H1 (cell line): ENCODE measurements around the gene TNPO3. TPM values are rescaled to one million over a fixed set of nuclear protein-coding genes. Genes with fewer than 3 reads are reported as not detected.

Experiments used
- CTCF ChIA-PET: fragments of 300-600 bp; sonication (Branson Sonifier 250); formaldehyde crosslinking; loops from one replicate; lab custom pipeline; 2021; ENCODE audit not compliant: partially characterized antibody; lab: Charles Lee
- POLR2A ChIA-PET: fragments of 300-600 bp; sonication (Branson Sonifier 250); formaldehyde crosslinking; loops from one replicate; lab custom pipeline; 2021; ENCODE audit warnings: inconsistent platforms; ENCODE audit not compliant: partially characterized antibody; lab: Charles Lee
- DNase-seq, 2 experiments: peaks; one replicate each; pipeline versions ENCODE4 v3.0.0 to v3.0.0-alpha.2; 2010 to 2022; ENCODE audit warnings: low spot score in 2 of 2, low read depth in 1 of 2, mixed read lengths in 1 of 2
- FAIRE-seq: peaks from 2 replicates; lab custom pipeline; 2011; peaks lifted over from hg19 to GRCh38; lab: Jason Lieb, UNC
- H2AFZ ChIP-seq: 2 replicates; pipeline ENCODE4 v1.8.1; 2012; ENCODE audit warnings: low read length, inconsistent platforms
- H2AK5ac ChIP-seq: 2 replicates; pipeline ENCODE4 v1.6.1; 2013; ENCODE audit warnings: low read depth, low read length
- H2BK120ac ChIP-seq: replicated peaks from 2 replicates; pipeline ENCODE3; 2013; ENCODE audit warnings: low read depth, low read length, inconsistent platforms
- H2BK12ac ChIP-seq: 2 replicates; pipeline ENCODE4 v1.6.1; 2013; ENCODE audit warnings: low read depth, low read length
- H2BK15ac ChIP-seq: 2 replicates; pipeline ENCODE4 v1.6.1; 2013; ENCODE audit warnings: low read length
- H2BK20ac ChIP-seq: 2 replicates; pipeline ENCODE4 v1.6.1; 2013; ENCODE audit warnings: low read length
- H2BK5ac ChIP-seq: 2 replicates; pipeline ENCODE4 v1.6.1; 2013; ENCODE audit warnings: low read depth, low read length
- H3K14ac ChIP-seq: 2 replicates; pipeline ENCODE4 v1.6.1; 2013; ENCODE audit warnings: inconsistent platforms; ENCODE audit not compliant: insufficient read length
- H3K18ac ChIP-seq: 2 replicates; pipeline ENCODE4 v1.6.1; 2013; ENCODE audit warnings: low read length; ENCODE audit errors: extremely low read depth
- H3K23ac ChIP-seq: 2 replicates; pipeline ENCODE4 v1.6.1; 2013; ENCODE audit warnings: inconsistent platforms; ENCODE audit not compliant: insufficient read length
- H3K23me2 ChIP-seq: 2 replicates; pipeline ENCODE4 v1.6.1; 2013; ENCODE audit warnings: low read depth, low read length
- H3K27ac ChIP-seq: 2 replicates; pipeline ENCODE4 v1.6.1; 2011; ENCODE audit warnings: low read depth, low read length, inconsistent platforms
- H3K27me3 ChIP-seq, 4 experiments: replicated peaks in 1 of 4; 1 replicate in 1 of 4; 2 replicates in 3 of 4; pipeline versions ENCODE4 v1.6.1 to v1.8.1; 2011 to 2013; ENCODE audit warnings: low read length in 3 of 4, mild to moderate bottlenecking in 3 of 4, inconsistent platforms in 2 of 4, mixed read lengths in 2 of 4, moderate library complexity in 1 of 4; ENCODE audit not compliant: control insufficient read depth in 3 of 4, insufficient read depth in 3 of 4; ENCODE audit errors: extremely low read depth in 1 of 4
- H3K36me3 ChIP-seq, 4 experiments: 2 replicates each; pipeline versions ENCODE4 v1.6.1 to v1.8.1; 2011 to 2013; ENCODE audit warnings: mild to moderate bottlenecking in 4 of 4, low read length in 3 of 4, moderate library complexity in 2 of 4, control low read depth in 1 of 4, inconsistent platforms in 1 of 4; ENCODE audit not compliant: insufficient read depth in 4 of 4, control insufficient read depth in 2 of 4
- H3K4ac ChIP-seq: replicated peaks from 2 replicates; pipeline ENCODE3; 2013; ENCODE audit warnings: low read length, low read depth, mixed read lengths, inconsistent platforms; ENCODE audit not compliant: insufficient read length
- H3K4me1 ChIP-seq, 4 experiments: replicated peaks in 1 of 4; 1 replicate in 1 of 4; 2 replicates in 3 of 4; pipeline versions ENCODE4 v1.6.1 to v1.8.1; 2011 to 2013; ENCODE audit warnings: low read length in 3 of 4, inconsistent platforms in 2 of 4, mixed read lengths in 1 of 4; ENCODE audit not compliant: insufficient read depth in 4 of 4, control insufficient read depth in 3 of 4
- H3K4me2 ChIP-seq, 2 experiments: 2 replicates each; pipeline versions ENCODE4 v1.6.1 to v1.8.1; 2011 to 2013; ENCODE audit warnings: low read depth in 2 of 2, low read length in 2 of 2, control low read depth in 1 of 2, inconsistent platforms in 1 of 2, mild to moderate bottlenecking in 1 of 2; ENCODE audit not compliant: insufficient read depth in 1 of 2
- H3K4me3 ChIP-seq, 4 experiments: fragments of 200-600, 300-600 bp in 1 of 4; sonication (generic), shearing (Covaris generic), sonication (Bioruptor Twin) in 1 of 4; 2 replicates each; pipeline versions ENCODE4 v1.5.1 to v1.8.1; 2011 to 2016; ENCODE audit warnings: low read length in 4 of 4, low read depth in 3 of 4, control low read depth in 2 of 4, inconsistent platforms in 2 of 4, mild to moderate bottlenecking in 2 of 4, mixed read lengths in 1 of 4, moderate library complexity in 1 of 4; ENCODE audit not compliant: insufficient read depth in 2 of 4; ENCODE audit errors: extremely low read depth in 1 of 4
- H3K56ac ChIP-seq: replicated peaks from 2 replicates; pipeline ENCODE3; 2013; ENCODE audit warnings: low read depth, mild to moderate bottlenecking, mixed read lengths, low read length, inconsistent platforms; ENCODE audit not compliant: insufficient read length
- H3K79me1 ChIP-seq: 2 replicates; pipeline ENCODE4 v1.6.1; 2013; ENCODE audit warnings: low read depth, low read length, control low read depth
- H3K79me2 ChIP-seq, 2 experiments: 2 replicates each; pipeline versions ENCODE4 v1.6.1 to v1.8.1; 2012 to 2013; ENCODE audit warnings: low read length in 2 of 2, mild to moderate bottlenecking in 2 of 2, inconsistent platforms in 1 of 2; ENCODE audit not compliant: insufficient read depth in 2 of 2, control insufficient read depth in 1 of 2
- H3K9ac ChIP-seq, 4 experiments: replicated peaks in 1 of 4; 1 replicate in 1 of 4; 2 replicates in 3 of 4; pipeline versions ENCODE4 v1.6.1 to v1.8.1; 2011 to 2013; ENCODE audit warnings: low read depth in 3 of 4, low read length in 3 of 4, control low read depth in 2 of 4, mild to moderate bottlenecking in 2 of 4, moderate library complexity in 2 of 4, inconsistent platforms in 1 of 4; ENCODE audit errors: extremely low read depth in 1 of 4
- H3K9me3 ChIP-seq, 2 experiments: 2 replicates each; pipeline versions ENCODE4 v1.6.1 to v1.8.1; 2012 to 2013; ENCODE audit warnings: mild to moderate bottlenecking in 2 of 2, moderate library complexity in 2 of 2, control low read depth in 1 of 2, inconsistent platforms in 1 of 2, low read depth in 1 of 2, low read length in 1 of 2, mixed read lengths in 1 of 2; ENCODE audit not compliant: insufficient read depth in 2 of 2
- H4K20me1 ChIP-seq, 2 experiments: replicated peaks in 1 of 2; 2 replicates each; pipeline versions ENCODE3 to v1.8.1; 2011 to 2013; ENCODE audit warnings: inconsistent platforms in 2 of 2, low read length in 2 of 2, mild to moderate bottlenecking in 1 of 2; ENCODE audit not compliant: insufficient read depth in 2 of 2, control insufficient read depth in 1 of 2
- H4K5ac ChIP-seq: 2 replicates; pipeline ENCODE4 v1.6.1; 2013; ENCODE audit warnings: low read length, low read depth, mixed read lengths, inconsistent platforms; ENCODE audit not compliant: insufficient read length
- H4K8ac ChIP-seq: 2 replicates; pipeline ENCODE4 v1.8.0; 2013; ENCODE audit warnings: mild to moderate bottlenecking, moderate library complexity, low read length, inconsistent platforms; ENCODE audit not compliant: insufficient read depth; ENCODE audit errors: extremely low read depth
- H4K91ac ChIP-seq: replicated peaks from 2 replicates; pipeline ENCODE3; 2013; ENCODE audit warnings: low read length, mixed read lengths, inconsistent platforms; ENCODE audit not compliant: insufficient read length
- E2F6 ChIP-seq: IDR thresholded peaks from 2 replicates; pipeline ENCODE4 v1.6.1; 2012; ENCODE audit warnings: inconsistent platforms
- WGBS, 2 experiments: shearing (Covaris generic) in 1 of 2; methylation state at CpG; one replicate each; pipeline versions ENCODE4 v1.1.6 to v1.1.7; 2013 to 2015; ENCODE audit warnings: low lambda C conversion rate in 2 of 2, mixed read lengths in 2 of 2, inconsistent platforms in 1 of 2, low coverage in 1 of 2, missing lambda C conversion rate in 1 of 2; ENCODE audit not compliant: insufficient replicate concordance in 2 of 2, insufficient coverage in 1 of 2, insufficient read length in 1 of 2; ENCODE audit errors: extremely low coverage in 1 of 2, missing lambda C conversion rate in 1 of 2; 5-methylcytosine and 5-hydroxymethylcytosine counted together
- polyA plus RNA-seq, 7 experiments: library from polyadenylated mRNA; depleted of rRNA in 3 of 7; stranded (reverse) in 5 of 7; unstranded in 2 of 7; fragments of >200 nt in 5 of 7; fragments of 200-250 nt in 2 of 7; gene quantifications; 1 replicate in 5 of 7; 2 replicates in 1 of 7; 4 replicates in 1 of 7; pipeline versions ENCODE4 v1.2.1 to v1.2.3, GENCODE V29; 2011 to 2013; ENCODE audit warnings: missing spikeins in 2 of 7, mixed read lengths in 2 of 7
- total RNA-seq: library from RNA; stranded (reverse); fragmentation: NEBNext Ultra II Directional; extraction: Animal tissue kit (Norgen Biotek cat#: 25700); gene quantifications from 2 replicates; pipeline ENCODE4 v1.2.1, GENCODE V29; 2021

TNPO3 gene
- total and polyA plus RNA-seq, 2 of the 8 experiments (the other 6 are each of a cell fraction or from before 2014, with no cell fraction given), result 67.6 to 99.2 TPM

GRCh38 chr7:129103561-129104324 lies 48.8 kb upstream of the TNPO3 start:
- Histone ChIP-seq H3K9ac (no peak overlapping the region), H3K9me3 (no peaks in the 10 kb centered on the region), H3K18ac (no peak overlapping the region), H4K91ac (no peak overlapping the region), H4K8ac (no peak overlapping the region), H3K14ac (no peak overlapping the region), H4K5ac (no peak overlapping the region), H2AK5ac (no peak overlapping the region), H2AFZ (no peak overlapping the region), H3K27ac (no peak overlapping the region), H3K4ac (no peak overlapping the region), H3K56ac (no peak overlapping the region), H3K27me3 (no peaks in the 10 kb centered on the region), H2BK5ac (no peak overlapping the region), H4K20me1 (no peaks in the 10 kb centered on the region), H2BK12ac (no peak overlapping the region), H3K79me1 (no peaks in the 10 kb centered on the region), H2BK120ac (no peak overlapping the region), H2BK15ac (no peak overlapping the region), H3K4me1 (no peaks in the 10 kb centered on the region), H3K23ac (no peak overlapping the region), H3K4me2 (no peak overlapping the region), H3K79me2 (no peaks in the 10 kb centered on the region), H2BK20ac (no peak overlapping the region), H3K23me2 (no peaks in the 10 kb centered on the region), H3K4me3 (no peak overlapping the region), H3K36me3 (no peaks in the 10 kb centered on the region)
- DNase-seq (no peak), FAIRE-seq (no peak)
- 87% methylated on average over 4 of the region's 4 CpGs; no CpG with 5 or more reads in 1 of the 2 experiments for WGBS, 2 experiments
- ChIA-PET POLR2A (no interaction called here), CTCF (interaction anchor here (1.7 to 3.6 kb wide), 3 partner anchors 12 to 110 kb away, joined by 4 to 30 read pairs (median 13); no protein-coding TSS in a partner anchor)
- no peak for TF ChIP-seq E2F6
